Peyer's patch (tissue), 4 donors: Measurements from ENCODE around the gene KITLG.

Source experiments
- CTCF ChIP-seq, 6 experiments: fragments of 450-650 bp in 4 of 6; fragments of 200-600 bp in 2 of 6; sonication (generic) in 1 of 6; IDR thresholded peaks; one replicate each; pipeline ENCODE4 v1.5.1; 2017 to 2019; ENCODE audit warnings: antibody characterized with exemption in 6 of 6, mild to moderate bottlenecking in 3 of 6, moderate library complexity in 1 of 6
- POLR2A ChIP-seq, 2 donors: fragments of 450-650 bp; IDR thresholded peaks; one replicate each; pipeline ENCODE4 v1.5.1; 2017; ENCODE audit warnings: antibody characterized with exemption in 2 of 2, mild to moderate bottlenecking in 2 of 2, moderate library complexity in 2 of 2

GRCh38 chr12:88625356-88625755 is 45.1 kb upstream of the KITLG start:
- TF ChIP-seq CTCF (IDR thresholded peaks at IDR 0.05): no peak
- TF ChIP-seq POLR2A (IDR thresholded peaks at IDR 0.05): no peak
